NOMO-1 treated with DMSO at 0.1 percent for 48 hours (cell line): Measurements from ENCODE around the gene NCMAP.

ENCODE experiments used
- DNase-seq: peaks from one replicate; lab custom pipeline; 2025; ENCODE audit not compliant: unreplicated experiment; lab: John Stamatoyannopoulos, UW

The NCMAP gene

DNA sequence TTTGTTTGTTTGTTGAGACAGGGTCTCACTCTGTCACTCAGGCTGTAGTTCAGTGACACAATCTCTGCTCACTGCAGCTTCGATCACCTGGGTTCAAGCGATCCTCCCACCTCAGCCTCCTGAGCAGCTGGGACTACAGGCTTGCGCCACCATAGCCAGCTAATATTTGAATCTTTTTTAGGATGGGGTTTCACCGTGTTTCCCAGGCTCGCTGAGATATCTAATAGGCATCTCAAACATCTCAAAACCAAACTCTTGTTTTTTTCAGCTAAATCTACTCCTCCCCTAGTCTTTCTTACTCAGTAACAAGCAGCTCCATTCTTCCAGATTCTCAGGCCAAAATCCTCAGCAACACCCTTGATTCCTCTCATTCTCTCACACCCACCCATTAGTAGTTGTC, 65.2 kb downstream of the NCMAP start:
- no peak for DNase-seq

DNA sequence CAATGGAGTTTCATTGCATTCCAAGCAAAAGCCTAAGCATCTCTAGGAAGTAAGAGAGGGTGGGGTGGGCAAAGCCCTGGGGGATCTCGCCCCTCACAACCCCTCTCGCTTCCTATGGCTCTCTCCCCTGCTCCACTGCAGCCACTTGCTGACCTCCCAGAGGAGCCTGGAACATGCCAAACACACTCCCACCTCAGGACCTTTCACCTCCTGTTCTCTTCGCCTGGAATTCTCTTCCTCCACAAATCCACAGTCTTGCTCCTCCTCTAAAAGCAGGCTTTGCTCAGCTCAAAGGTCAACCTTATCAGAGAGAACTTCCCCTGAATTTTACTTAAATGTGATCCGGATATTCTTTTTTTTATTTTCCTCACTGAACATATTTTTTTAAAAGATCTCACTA, 66.3 kb downstream of the NCMAP start:
- no peak for DNase-seq

DNA sequence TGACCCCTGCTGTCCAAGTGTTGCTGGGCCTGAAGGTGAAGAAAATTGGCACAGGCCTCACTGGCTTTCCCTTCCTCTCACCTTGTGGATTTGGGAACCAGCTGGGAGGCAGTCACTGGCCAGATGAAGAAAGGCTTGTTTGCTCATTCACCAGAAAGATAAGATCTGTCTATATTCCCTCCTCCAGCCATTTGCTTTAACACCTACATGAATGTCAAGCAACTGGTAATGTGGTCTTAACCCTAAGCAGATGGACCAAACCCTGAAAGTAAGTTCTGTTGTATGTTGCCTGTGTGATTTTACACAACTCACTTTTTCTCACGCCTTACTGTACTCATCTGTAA, 76.9 kb downstream of the NCMAP start:
- DNase-seq: no peak

DNA sequence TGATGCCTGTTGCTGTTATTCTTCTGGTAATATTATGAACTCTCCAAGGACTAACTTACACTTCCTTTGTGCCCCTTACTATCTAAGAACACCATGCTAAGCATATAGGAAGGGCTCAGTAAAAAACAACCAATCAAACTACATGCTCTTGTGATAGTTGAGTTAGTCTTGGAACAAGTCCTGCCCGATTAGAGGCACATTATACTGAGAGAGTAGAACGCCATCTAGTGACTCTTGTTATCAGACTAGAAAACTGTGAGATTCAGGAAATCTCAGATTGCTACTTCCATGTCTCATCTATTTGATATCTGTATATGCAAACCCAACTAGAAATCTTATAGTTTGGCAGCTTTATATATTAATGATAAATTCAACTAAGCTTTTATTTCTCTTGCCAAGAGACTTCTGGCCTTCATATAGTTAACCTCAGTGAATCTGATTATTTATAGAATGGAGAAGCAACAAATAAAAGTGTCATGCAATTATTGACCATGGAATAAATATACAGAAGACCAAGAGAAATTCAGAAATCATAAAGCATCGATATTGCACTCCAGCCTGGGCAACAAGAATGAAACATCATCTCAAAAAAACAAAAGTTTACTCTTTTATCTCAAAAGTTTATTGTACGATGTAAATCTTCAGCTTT, 79.4 kb downstream of the NCMAP start:
- DNase-seq: peak; percentile 74

DNA sequence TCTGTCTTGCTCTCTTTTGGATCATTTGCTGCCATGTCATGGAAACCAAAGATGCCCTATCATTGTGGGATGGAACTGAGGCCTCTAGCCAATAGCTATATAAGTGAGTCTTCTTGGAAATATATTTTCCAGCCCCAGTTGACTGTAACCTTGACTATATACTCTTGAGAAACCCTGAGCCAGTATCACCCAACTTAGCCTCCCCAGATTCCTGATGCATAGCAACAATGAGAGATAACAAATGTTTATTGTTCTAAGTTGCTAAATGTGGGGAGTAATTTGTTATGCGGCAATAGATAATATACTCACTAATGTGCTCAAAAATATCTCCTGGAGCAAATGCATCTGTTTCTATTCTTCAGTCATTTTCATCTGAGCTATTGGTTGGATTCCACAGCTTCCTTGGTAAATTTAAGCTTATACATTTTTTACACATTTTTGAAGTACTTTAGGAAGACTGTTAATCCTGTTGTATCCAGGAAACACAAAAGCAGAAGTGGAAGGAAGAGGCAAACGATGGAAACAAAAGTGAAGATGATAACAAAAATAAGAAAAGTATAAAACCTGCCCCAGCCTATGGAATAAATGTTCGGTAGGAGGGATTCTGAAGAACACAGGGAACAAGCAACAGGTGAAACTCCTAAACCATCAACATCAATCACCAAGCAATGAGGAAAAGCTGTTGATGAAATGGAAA, 80.9 kb downstream of the NCMAP start:
- no peak for DNase-seq

DNA sequence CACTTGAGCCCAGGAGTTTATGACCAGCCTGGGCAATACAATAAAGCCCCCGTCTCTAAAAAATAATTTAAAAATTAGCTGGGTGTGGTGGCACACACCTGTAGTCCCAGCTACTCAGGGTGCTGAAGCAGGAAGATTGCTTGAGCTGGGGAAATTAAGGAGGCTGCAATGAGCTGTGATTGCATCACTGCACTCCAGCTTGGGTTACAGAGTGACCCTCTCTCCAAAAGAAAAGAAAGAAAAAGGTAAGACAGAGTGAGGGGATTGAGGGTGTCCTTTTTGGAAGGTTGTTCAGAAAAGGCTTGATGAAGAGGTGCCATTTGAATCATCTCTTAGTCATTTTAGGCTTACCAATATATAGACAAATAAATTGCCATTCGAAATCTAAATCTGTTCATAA, 83.2 kb downstream of the NCMAP start:
- DNase-seq: no peak

DNA sequence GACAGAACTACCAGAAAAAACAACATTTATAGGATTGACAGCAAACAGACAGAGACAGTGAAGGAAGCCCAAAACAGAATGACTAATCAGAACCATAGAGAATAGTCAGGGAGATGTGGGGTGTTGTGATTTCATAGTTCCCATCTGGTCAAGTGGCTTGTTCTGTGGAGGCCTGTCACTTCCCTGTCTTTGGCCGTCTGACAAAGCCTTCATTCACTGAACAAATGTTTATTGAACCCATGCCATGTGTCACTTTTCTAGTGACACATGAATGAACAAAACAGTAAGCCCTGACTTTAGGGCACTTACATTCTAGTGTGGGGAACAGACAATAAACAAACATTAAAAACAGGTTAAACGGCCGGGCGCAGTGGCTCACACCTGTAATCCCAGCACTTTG, 84.0 kb downstream of the NCMAP start:
- no peak for DNase-seq

DNA sequence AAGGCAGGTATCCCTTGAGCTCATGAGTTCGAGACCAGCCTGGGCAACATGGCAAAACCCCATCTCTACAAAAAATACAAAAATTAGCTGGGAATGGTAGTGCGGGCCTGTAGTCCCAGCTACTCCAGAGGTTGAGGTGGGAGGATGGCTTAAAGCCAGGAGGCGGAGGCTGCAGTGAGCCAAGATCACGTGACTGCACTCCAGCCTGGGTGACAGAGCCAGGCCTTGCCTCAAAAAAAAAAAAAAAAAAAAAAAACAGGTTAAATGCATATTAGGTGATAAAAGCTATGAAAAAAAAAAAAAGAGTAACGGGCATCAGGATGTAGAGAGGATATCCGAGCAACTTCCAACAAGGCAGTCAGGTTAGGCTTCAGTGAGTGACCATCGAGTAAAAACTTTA, 84.4 kb downstream of the NCMAP start:
- DNase-seq: no peak

DNA sequence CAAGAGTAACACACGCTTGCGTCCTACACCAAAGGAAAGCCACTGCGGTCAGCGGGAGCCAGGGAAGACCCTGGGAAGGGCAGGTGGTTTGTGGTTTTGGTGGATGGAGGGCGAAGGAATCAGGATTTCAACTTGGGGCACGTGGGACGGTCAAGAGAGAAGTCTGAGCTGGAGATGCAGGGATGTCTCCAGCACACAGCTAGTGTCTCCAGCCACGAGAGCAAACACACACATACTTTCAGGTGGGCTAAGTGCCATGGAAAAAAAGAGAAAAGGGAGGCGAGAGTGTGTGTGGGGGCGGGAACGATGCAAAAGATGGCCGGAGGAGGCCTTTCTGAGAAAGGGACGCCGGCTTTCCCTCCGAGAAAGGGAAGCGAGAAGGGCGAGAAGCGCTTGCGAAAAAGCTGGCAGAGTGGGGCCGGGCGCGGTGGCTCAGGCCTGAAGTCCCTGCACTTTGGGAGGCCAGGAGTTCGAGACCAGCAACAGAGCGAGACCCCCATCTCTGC, 85.8 kb downstream of the NCMAP start:
- peak; percentile 45 for DNase-seq

DNA sequence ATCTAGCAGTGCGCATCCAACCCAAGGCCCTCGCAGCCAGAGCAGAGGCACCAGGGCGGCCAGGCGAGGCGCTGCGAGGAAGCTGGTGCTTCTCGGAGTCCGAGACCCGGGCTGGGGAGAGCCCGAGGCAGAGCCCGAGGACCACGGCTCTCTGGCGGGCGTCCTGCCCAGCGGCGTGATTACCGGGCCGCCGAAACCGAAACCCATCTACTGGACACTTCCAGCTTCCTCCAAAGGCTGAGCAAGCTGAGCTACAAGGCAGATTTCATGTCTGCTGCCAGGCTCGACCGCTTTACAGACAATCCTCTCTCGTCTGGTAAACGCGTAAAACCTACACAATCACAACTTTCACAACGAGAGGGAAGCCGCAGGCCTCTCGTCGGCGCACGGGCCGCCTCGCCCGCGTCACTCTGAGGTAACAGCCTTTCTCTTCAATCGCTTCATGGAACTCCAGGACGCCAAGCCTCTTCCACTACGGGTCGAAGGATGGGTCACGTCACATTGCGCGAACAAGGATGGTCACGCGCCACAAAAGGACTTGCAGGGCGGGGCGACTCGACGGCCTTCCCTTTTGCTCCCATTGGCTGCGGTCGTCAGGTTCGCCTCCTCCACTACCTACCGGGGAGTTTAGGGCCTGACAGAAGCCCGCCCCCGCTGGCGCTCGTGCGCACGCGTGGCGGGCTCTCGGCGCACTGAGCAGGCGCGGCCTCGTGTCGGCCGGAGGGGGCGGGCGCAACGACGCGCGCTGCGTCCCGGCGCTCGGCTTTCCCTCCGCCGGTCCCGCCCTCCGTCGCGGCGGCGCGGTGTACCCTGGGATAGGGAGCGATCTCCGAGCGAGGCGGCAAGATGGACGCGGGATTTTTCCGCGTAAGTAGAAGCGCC, 86.8 kb downstream of the NCMAP start, which contains the start of gene SRRM1:
SRRM1 (plus strand) TSS at position 822 of the 882 bp plus-strand sequence; CDS start at position 847, 25 bp downstream.
- peak; percentile 99 for DNase-seq

DNA sequence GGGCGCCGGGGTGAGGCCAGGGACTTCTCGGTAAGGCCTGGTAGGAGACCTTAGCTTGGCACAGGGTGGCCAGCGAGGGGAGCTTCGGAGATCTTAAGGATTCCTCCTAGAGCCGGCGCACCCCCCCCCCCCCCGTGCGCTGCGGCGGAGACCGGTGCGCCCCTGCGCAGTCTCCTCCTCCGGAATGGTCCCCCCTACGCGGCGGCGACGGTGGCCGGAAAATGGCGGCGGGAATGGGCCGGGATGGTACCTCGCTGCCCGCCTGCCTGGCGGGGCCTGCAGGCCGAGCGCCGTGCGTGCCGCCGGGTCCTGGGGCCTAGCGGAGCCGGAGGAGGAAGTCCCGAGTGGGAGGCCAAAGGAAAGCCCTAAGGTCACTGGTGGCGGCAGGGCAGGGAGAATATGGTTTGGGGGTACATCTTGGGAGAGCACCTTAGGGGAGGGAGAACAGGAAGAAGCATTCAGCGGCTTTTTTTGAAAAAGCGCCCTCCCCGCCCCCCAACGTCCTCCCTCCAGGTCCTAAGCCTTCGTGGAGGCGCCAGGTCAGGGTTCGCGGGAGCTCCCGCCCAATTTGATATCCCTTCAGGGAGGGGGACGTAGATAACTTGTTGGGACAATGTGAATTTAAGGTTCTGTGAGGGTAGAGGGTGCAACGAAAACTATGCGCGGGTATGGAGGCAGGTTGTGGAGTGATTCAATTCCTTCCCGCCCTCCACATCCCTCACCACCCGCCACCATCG, 87.6 kb downstream of the NCMAP start:
- DNase-seq: peak; percentile 37

DNA sequence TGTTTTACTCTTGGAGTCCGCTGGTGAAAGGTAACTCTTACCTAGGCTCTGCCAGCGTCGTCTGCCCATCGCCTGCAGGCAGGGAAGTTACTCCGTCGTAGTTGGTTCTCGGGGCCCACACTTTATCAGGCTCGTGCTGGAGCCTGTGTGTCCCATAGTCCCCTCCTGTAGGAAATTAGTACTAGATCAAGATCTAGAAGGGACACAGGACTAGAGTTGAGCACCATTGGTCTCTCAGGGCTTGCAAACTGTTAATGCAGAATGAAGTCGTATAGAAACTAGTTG, 88.2 kb downstream of the NCMAP start:
- DNase-seq: no peak

DNA sequence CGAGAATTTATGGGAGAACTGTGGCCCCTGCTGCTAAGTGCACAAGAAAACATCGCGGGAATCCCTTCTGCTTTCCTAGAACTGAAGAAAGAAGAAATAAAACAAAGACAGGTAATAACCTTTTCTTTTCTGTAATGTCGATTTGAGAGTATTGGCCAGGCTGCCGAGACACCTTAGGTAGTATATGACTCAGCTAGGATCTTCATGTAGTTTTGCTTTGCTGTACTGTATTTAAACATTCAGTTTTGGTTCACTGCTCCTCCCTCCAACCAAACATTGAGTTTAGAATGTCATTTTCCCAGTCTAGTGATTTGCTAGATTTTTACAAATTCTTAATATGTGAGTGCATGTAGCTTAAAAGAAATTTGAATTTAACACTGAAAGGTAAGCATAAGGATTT, 93.0 kb downstream of the NCMAP start:
- DNase-seq: no peak

DNA sequence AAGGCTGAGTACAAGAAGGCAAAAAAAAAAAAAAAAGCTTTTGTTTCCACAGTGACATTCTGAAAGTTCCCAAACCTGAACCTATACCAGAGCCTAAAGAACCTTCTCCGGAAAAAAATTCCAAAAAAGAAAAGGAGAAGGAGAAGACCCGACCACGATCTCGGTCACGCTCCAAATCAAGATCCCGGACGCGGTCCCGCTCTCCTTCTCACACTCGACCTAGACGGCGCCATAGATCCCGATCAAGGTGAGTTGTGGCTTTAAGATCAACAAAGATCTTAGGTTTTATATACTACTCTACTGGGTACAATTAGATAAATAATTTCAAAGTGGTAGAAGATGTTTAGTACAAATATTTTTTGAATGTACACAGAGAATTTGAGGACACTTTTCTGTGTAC, 96.5 kb downstream of the NCMAP start:
- DNase-seq: no peak

DNA sequence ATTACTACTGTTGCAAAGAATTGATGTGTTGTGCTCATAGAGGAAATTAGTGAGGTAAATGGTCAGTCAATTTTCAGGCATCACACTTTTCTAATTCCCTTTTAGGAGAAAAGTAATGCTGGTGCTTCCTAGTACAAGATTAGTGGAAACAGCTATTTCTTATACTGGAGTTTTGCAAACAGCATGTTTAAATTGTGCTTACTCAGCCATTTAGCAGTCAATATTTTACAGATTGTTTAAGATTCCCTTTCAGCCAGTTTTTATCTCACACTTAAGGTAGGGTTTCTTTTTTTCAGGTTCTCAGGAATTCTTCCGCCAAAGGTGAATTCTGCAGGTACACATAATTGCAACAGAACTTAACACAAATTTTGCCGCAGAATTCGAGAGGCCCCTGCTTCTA, 98.1 kb downstream of the NCMAP start:
- no peak for DNase-seq

DNA sequence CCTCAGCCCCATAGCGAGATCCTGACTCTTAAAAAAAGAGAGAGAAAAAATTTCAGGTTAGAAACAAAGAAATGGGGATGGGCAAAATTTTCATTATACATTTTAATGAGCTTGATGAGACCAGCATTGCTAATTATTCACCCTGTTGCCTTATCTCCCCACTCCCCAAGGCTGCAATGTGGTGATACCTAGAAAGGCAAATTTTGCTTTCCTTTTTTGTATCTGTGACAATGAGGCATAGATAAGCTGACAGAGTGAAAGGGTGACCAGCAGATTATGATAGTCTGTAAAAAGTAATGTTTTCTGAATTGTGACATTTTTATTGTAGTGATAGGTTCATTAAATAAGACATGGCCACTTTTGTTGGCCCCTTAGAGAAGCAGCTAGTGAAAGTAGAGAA, 100.2 kb downstream of the NCMAP start:
- no peak for DNase-seq

DNA sequence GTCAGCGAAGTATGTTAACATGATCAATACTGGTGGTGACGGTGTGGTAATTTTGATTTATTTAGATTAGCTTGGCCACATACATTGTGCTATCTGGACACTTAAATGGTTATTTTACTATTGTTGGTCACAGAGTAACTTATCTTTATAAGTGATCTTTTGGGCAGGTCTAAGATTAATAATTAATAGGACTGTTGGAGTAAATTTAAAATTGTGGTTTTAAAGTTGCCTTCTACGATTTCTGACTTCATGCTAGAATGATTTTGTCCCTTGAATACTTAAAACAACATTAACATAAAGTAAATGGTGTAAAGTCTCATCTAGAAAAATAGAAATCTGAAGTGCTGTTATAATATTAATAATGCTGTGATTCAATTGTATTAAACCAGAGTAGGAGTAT, 101.9 kb downstream of the NCMAP start:
- DNase-seq: no peak
